ENCODE data around the gene CD300H.

DNA sequence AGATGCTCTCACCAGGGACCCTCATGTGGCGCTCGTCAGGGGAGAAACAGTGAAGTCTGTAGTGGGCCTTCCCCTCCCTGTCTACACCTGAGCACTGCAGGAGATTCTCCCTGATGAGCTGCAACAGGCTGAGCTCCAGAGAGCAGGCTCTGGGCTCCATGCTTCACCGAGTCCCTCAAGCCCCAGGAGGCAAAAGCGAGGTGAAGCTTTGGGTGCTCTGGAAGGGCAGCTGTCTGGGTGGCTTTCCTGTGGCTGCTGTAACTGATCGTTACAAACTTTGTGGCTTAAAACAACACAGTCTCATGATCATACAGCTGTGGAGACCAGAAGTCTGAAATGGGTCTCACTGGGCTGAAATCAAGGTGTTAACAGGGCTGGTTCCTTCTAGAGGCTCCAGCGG lies 36.9 kb upstream of the CD300H start:
- TF ChIP-seq ARNTL (CRISPR knock-in tag; IDR thresholded peaks at IDR 0.05; ENCODE audit: borderline replicate concordance, low read depth) (no peak), ZFP30 (CRISPR knock-in tag; IDR thresholded peaks at IDR 0.05) (no peak)
